DMS114 treated with DMSO at 0.1 percent for 48 hours (cell line): ENCODE measurements around the gene SMIM23.
"Not testable (repeated sequence)": the region's sequence is repeated elsewhere in the genome, so short reads cannot be mapped to it uniquely, and the experiment has no call there.

Experiments used
- DNase-seq: peaks from one replicate; lab custom pipeline; 2025; ENCODE audit not compliant: unreplicated experiment; lab: John Stamatoyannopoulos, UW

The SMIM23 gene

GRCh38 chr5:171771856-171772255 lies 13.8 kb upstream of the SMIM23 start:
- no peak for DNase-seq

- DNase-seq = no peak
Observed at GRCh38 chr5:171773106-171773505, 12.5 kb upstream of the SMIM23 start.

- no peak for DNase-seq
Observed at GRCh38 chr5:171774418-171774817, 11.2 kb upstream of the SMIM23 start.

GRCh38 chr5:171776213-171776612 lies 9.4 kb upstream of the SMIM23 start:
- DNase-seq = no peak

GRCh38 chr5:171776770-171777759 lies 8.6 kb upstream of the SMIM23 start:
- DNase-seq = no peak

- DNase-seq = not testable (repeated sequence)
Observed at GRCh38 chr5:171781744-171782143, 3.9 kb upstream of the SMIM23 start.

- no peak for DNase-seq
Observed at GRCh38 chr5:171782332-171782966, 3.2 kb upstream of the SMIM23 start.

GRCh38 chr5:171783051-171783450 lies 2.6 kb upstream of the SMIM23 start:
- no peak for DNase-seq

GRCh38 chr5:171789353-171789752 lies 3.7 kb downstream of the SMIM23 start:
- no peak for DNase-seq

GRCh38 chr5:171790408-171790807 lies 4.8 kb downstream of the SMIM23 start:
- DNase-seq = no peak

GRCh38 chr5:171794470-171794960 lies 8.9 kb downstream of the SMIM23 start:
- no peak for DNase-seq

GRCh38 chr5:171795381-171795780 lies 9.8 kb downstream of the SMIM23 start:
- no peak for DNase-seq

- DNase-seq = no peak
Observed at GRCh38 chr5:171796436-171796835, 10.8 kb downstream of the SMIM23 start.

- DNase-seq = no peak
Observed at GRCh38 chr5:171797543-171797942, 11.9 kb downstream of the SMIM23 start.

GRCh38 chr5:171798418-171798817 lies 12.8 kb downstream of the SMIM23 start:
- no peak for DNase-seq

GRCh38 chr5:171801839-171802238 lies 16.2 kb downstream of the SMIM23 start:
- no peak for DNase-seq

- DNase-seq = no peak
Observed at GRCh38 chr5:171805746-171806145, 20.1 kb downstream of the SMIM23 start.

GRCh38 chr5:171806976-171807747 lies 21.5 kb downstream of the SMIM23 start:
- DNase-seq = no peak

- DNase-seq = no peak
Observed at GRCh38 chr5:171808453-171808852, 22.8 kb downstream of the SMIM23 start.

GRCh38 chr5:171808951-171809350 lies 23.3 kb downstream of the SMIM23 start:
- DNase-seq = no peak

GRCh38 chr5:171810227-171810626 lies 24.6 kb downstream of the SMIM23 start:
- DNase-seq = no peak
